Osteoblast (primary cell): Measurements from ENCODE around the gene NTSR2. TPM values are rescaled to one million over a fixed set of nuclear protein-coding genes. Genes with fewer than 3 reads are reported as not detected.

ENCODE experiments used
- DNase-seq: peaks from one replicate; pipeline ENCODE4 v3.0.0; 2011; ENCODE audit warnings: low spot score, mixed read lengths; ENCODE audit not compliant: insufficient read length; ENCODE audit errors: missing footprints
- H2AFZ ChIP-seq: 2 replicates; pipeline ENCODE4 v1.6.0; 2011; ENCODE audit warnings: mild to moderate bottlenecking, low read length
- H3K27ac ChIP-seq: 2 replicates; pipeline ENCODE4 v1.5.1; 2011; ENCODE audit warnings: mild to moderate bottlenecking, low read depth, low read length, moderate library complexity
- H3K27me3 ChIP-seq: 2 replicates; pipeline ENCODE4 v1.6.0; 2012; ENCODE audit warnings: mild to moderate bottlenecking, control low read depth, inconsistent platforms, low read length, moderate library complexity; ENCODE audit not compliant: insufficient read depth
- H3K36me3 ChIP-seq: 2 replicates; pipeline ENCODE4 v1.5.1; 2011; ENCODE audit warnings: mild to moderate bottlenecking, low read length, control low read depth, moderate library complexity; ENCODE audit not compliant: insufficient read depth
- H3K4me1 ChIP-seq: 2 replicates; pipeline ENCODE4 v1.5.1; 2011; ENCODE audit warnings: mild to moderate bottlenecking, low read length, control low read depth, moderate library complexity; ENCODE audit not compliant: insufficient read depth
- H3K4me2 ChIP-seq: 2 replicates; pipeline ENCODE4 v1.6.0; 2011; ENCODE audit warnings: mild to moderate bottlenecking, low read length; ENCODE audit not compliant: insufficient read depth
- H3K4me3 ChIP-seq: fragments of 200-600 bp; sonication (generic); 3 replicates; pipeline ENCODE4 v1.5.1; 2012; ENCODE audit warnings: mild to moderate bottlenecking, low read length, inconsistent platforms; ENCODE audit not compliant: insufficient read depth
- H3K79me2 ChIP-seq: 2 replicates; pipeline ENCODE4 v1.6.0; 2012; ENCODE audit warnings: mild to moderate bottlenecking, low read length, control low read depth, inconsistent platforms; ENCODE audit not compliant: insufficient read depth
- H3K9me3 ChIP-seq: 2 replicates; pipeline ENCODE4 v1.5.1; 2011; ENCODE audit warnings: low read depth, low read length, control low read depth
- H4K20me1 ChIP-seq: 2 replicates; pipeline ENCODE4 v1.6.0; 2012; ENCODE audit warnings: mild to moderate bottlenecking, low read length, control low read depth; ENCODE audit not compliant: insufficient read depth
- total RNA-seq: library from RNA; depleted of rRNA; stranded (reverse); fragments of >200 nt; gene quantifications from 2 replicates; pipeline ENCODE4 v1.2.3, GENCODE V29; 2012
- TF ChIP-seq, protein P1 (sequence below): IDR thresholded peaks from 2 replicates; pipeline ENCODE4 v1.5.1; 2011; ENCODE audit warnings: mild to moderate bottlenecking, low read depth, low read length, moderate library complexity; ENCODE audit errors: extremely low read depth

The NTSR2 gene
- total RNA-seq, 1 donor, result not detected

GRCh38 chr2:11636593-11637295, 33.3 kb downstream of the NTSR2 start:
- Histone ChIP-seq H3K4me2 (no peak overlapping the region), H3K36me3 (no peaks in the 10 kb centered on the region)
- TF ChIP-seq, protein P1, sequence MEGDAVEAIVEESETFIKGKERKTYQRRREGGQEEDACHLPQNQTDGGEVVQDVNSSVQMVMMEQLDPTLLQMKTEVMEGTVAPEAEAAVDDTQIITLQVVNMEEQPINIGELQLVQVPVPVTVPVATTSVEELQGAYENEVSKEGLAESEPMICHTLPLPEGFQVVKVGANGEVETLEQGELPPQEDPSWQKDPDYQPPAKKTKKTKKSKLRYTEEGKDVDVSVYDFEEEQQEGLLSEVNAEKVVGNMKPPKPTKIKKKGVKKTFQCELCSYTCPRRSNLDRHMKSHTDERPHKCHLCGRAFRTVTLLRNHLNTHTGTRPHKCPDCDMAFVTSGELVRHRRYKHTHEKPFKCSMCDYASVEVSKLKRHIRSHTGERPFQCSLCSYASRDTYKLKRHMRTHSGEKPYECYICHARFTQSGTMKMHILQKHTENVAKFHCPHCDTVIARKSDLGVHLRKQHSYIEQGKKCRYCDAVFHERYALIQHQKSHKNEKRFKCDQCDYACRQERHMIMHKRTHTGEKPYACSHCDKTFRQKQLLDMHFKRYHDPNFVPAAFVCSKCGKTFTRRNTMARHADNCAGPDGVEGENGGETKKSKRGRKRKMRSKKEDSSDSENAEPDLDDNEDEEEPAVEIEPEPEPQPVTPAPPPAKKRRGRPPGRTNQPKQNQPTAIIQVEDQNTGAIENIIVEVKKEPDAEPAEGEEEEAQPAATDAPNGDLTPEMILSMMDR, result no peak

DNA sequence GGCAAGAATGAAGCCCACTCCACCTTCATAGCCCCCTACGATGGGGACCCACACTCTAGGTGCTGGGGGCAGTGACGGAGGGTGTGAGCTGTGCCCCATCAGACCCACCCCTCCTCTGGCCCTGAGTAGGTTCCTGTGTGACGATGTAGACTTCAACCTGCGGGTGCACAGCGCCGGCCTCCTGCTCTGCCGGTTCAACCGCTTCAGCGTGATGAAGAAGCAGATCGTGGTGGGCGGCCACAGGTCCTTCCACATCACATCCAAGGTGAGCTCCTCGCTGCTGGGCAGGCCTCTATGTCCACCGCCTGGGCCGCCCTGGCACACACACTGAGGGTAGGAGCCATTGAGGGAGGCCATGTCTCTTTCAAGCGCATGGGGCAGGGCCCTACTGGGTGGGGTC, 34.9 kb downstream of the NTSR2 start:
- Histone ChIP-seq H4K20me1 (no peaks in the 10 kb centered on the region), H3K4me3 (no peak overlapping the region), H3K4me2 (no peak overlapping the region), H3K9me3 (no peaks in the 10 kb centered on the region), H3K27me3 (peaks cover 4% of the 10 kb centered on the region), H3K36me3 (no peaks in the 10 kb centered on the region), H3K27ac (no peak overlapping the region), H2AFZ (no peak overlapping the region), H3K79me2 (no peaks in the 10 kb centered on the region), H3K4me1 (no peaks in the 10 kb centered on the region)
- peak; percentile 76 for DNase-seq
- TF ChIP-seq, protein P1, result no peak

More at GRCh38 chr2:11636593-11637295, 33.3 kb downstream of the NTSR2 start:
- no peak overlapping the region for H2AFZ ChIP-seq
- no peak overlapping the region for H3K4me3 ChIP-seq
- H3K27ac ChIP-seq, result no peak overlapping the region
- H3K9me3 ChIP-seq, result no peaks in the 10 kb centered on the region
- no peaks in the 10 kb centered on the region for H4K20me1 ChIP-seq
- H3K27me3 ChIP-seq, result peaks cover 4% of the 10 kb centered on the region
- no peaks in the 10 kb centered on the region for H3K4me1 ChIP-seq
- no peaks in the 10 kb centered on the region for H3K79me2 ChIP-seq
- peak; percentile 55 for DNase-seq

GRCh38 chr2:11634584-11634983, 35.4 kb downstream of the NTSR2 start:
- TF ChIP-seq, protein P1, result no peak
- no peaks in the 10 kb centered on the region for H3K79me2 ChIP-seq
- H2AFZ ChIP-seq, result no peak overlapping the region
- peak; percentile 42 for DNase-seq
- no peaks in the 10 kb centered on the region for H4K20me1 ChIP-seq
- no peak overlapping the region for H3K27ac ChIP-seq
- no peaks in the 10 kb centered on the region for H3K9me3 ChIP-seq
- no peaks in the 10 kb centered on the region for H3K36me3 ChIP-seq
- no peak overlapping the region for H3K4me2 ChIP-seq
- H3K4me3 ChIP-seq, result no peak overlapping the region
- no peaks in the 10 kb centered on the region for H3K4me1 ChIP-seq
- peaks cover 4% of the 10 kb centered on the region for H3K27me3 ChIP-seq

DNA sequence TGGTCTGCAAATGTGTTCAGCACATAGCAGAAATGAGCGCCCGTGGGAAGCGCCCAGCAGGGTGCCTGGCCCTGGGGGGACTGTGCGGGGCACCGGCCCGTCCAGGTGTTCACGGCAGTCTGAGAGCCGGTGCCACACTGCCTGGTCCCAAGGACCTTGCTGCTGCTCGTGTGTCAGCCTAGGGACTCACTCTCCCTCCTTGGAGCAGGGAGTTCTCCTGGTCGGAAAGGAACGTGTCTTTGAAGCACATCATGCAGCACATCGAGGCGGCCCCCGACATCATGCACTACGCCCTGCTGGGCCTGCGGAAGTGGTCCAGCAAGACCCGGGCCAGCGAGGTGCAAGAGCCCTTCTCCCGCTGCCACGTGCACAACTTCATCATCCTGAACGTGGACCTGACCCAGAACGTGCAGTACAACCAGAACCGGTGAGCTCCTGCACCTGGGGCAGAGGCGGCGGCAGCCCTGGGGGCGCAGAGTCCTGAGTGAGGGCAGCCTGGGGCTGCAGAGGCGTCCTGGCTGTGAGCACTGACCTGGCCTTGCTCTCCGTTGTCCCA, 36.0 kb downstream of the NTSR2 start:
- Histone ChIP-seq H3K4me3 (no peak overlapping the region), H3K27ac (no peak overlapping the region), H3K36me3 (no peaks in the 10 kb centered on the region), H2AFZ (no peak overlapping the region), H3K4me1 (no peaks in the 10 kb centered on the region), H3K79me2 (no peaks in the 10 kb centered on the region), H3K4me2 (no peak overlapping the region), H3K9me3 (no peaks in the 10 kb centered on the region), H3K27me3 (peaks cover 4% of the 10 kb centered on the region), H4K20me1 (no peaks in the 10 kb centered on the region)
- TF ChIP-seq, protein P1, result no peak
- DNase-seq, result peak; percentile 34
